HG03469 (cell line): ENCODE measurements around the gene NALF2.
A peak's percentile ranks its signal among the peaks of the same experiment; 100 is the strongest.

Experiments
- ATAC-seq: cut with Tn5 transposase; IDR thresholded peaks from one replicate; pipeline ENCODE4 v1.9.1; 2021; ENCODE audit warnings: mild to moderate bottlenecking, moderate library complexity, moderate number of reproducible peaks; ENCODE audit not compliant: unreplicated experiment

Gene NALF2

DNA sequence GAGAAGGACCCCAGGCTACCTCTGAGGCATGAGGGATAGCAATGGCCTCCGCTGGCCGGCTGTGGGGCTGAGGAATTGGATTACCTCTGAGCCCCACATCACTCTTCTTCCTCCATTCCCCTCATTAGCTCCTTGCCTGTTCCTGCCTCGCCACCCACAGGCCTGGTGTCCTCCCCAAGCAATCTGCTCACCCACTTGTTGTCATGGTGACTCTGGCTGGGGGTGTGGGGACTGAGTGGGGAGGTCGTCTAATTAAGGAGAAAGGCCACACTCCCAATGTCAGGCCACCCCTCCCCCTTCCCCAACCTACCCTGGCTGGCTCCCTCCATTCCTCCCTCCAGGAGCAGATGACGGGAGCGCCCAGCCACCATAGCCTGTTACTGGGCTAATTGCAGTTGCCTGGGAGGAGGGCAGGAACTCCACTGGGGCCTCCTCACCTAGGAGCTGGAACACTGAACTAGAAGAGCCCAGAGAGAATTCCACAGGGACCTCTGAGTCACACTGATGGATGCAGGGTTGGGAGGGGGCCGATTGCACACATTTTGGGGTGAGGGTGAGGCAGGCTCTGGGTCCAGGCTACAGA, 20.7 kb downstream of the NALF2 start:
- no peak for ATAC-seq

DNA sequence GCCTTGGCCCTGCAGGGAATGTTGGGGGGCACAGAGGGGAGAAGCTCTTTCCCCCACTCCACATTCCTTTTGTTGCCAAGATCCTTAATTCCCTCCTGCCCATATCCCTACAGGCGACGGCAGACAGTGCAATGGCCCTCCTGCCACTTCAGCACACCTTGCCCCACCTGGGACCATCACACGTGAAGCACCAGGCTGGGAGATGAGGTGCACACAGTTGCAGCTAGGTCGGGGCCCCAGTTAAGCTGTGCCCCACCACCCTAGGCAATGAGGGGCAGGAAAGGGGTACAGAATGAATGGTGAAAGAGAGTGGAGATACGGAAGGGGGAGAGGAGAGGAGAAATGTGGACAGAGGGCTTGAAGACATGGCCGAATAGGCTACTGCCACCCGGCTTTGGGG, 26.2 kb downstream of the NALF2 start:
- ATAC-seq, result no peak

DNA sequence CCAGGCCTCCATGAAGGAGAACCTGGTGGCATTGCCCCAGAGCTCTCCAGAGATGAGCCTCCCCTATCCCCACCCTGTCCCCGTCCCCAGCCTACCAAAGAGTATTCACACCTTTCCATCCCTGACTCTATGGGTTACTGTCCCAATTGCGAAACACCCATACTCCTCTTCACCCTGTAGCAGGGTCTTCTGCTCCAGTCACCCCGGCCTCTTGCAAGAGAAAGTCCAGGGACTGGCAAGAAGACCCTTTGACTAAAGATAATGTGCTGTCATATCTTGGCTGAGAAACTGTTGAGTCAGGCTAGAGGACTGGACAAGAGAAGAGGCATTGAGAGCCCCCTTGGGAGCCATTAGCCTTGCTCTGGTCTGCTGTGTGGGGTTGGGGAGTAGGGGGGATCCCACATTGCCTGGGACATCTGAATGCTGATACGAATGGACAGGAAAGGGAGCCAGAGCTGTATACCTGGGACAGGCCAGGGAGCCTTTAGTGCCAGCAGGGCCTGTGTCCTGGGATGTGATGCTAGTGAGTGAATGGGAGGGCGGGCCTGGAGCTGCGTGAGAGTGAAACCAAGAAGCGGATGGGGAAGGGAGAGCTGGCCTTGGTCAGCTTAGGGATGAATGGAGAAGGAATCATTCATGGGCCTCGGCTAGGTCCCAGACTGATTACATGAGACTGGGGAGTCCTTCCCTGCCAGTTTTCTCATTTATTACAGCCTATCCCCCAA, 27.1 kb downstream of the NALF2 start:
- no peak for ATAC-seq

DNA sequence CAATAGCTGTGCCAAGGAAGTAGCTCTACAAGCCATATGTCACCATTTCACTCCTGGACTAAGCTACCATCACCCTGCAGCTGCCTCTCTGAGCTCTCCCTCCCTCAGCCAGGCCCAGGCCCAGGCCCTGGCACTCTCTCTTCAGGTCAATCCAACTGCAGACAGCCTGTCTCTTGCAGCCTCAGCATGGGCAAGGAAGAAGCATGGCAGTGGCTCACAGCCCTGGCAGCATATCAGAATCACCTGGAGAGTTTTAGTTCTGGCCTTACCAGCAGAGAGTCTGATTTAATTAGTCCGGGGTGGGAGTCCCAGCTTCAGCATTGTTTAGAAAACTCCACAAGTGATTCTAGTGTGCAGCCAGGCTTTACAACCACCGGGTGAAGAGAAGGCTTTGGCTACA, 31.5 kb downstream of the NALF2 start:
- ATAC-seq, result no peak

DNA sequence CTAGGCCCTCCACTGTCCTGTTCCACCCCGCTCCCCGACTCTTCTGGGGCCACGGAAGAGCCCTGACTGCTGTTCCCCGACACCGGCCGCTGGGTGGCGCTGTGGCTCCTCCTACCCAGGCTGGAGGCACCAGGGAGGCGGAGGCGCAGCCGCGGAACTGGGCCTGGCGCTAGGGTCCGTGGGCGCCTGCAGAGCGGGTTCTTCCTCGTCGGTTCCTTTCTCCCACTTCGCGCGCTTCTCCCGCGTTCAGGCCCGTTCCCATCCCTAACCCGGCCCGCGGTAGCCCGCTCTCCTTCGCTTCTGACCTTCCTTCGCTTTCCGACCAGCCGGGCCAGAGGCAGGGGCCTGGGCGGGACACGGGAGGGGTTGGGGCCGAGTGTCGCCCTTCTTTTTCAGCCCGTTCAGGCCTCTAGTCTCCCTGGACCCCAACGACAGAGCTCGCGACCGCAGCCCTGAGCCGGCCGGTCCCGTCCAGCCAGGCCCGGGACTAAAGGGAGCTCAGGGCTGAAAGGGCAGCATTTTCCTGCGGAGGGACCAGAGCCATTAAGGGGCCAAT, 34.3 kb downstream of the NALF2 start:
- ATAC-seq, result peak; percentile 67

DNA sequence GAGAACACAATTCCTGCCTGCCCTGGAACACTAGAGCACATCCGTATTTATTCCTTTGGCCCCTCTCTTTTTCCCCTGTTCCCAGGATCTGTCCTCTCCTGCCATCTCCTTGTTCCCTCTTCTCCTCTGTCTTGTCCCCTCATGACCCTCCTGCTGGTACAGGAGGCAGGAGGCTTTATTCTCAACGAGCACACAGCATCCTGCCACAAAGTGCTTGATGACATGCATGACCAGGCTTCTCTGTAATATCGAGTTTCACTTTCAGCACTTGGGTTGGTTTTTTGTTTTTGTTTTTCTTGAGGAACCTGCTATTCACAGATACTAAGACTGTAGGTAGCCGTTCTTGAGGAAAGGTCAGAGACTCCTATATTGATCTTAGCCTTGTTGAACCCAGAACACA, 35.3 kb downstream of the NALF2 start:
- ATAC-seq, result peak; percentile 80

DNA sequence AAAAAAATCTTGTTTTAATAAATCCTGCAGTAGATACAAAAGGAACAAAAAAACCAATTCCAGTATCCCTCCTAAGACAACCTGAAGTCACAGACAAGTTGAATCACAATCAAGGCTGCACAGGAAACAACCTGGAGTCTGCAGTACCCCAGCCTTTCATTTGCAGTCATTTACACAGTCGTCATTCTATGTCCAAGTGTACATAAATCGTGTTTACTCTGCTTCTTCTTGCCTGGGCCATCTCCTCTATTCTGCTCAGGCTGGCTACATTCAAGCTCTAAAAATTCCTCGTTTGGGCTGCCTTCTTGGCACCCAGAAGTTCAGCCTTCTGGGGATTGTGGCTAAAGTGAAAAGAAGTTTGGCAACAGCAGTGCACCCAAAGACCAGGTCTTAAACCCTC, 37.8 kb downstream of the NALF2 start:
- no peak for ATAC-seq

DNA sequence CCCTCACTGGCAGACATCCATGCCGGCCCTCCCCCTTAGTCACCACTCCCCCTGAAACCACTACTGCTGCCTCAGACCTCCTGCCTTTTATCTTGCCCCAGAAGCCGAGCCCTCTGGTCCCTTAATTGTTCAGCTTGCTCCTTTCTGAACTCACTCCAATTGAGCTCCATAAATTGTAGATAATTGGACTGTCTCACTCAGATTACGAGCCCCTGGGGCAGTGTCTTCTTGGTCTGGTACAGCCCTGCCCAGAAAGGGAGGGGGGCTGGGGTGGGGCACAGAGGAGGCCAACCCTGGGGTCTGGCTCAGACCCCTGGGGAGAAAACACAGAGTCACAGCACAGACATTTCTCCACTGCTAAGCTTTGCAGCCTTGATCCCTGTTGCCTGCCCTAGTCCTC, 39.4 kb downstream of the NALF2 start:
- no peak for ATAC-seq

DNA sequence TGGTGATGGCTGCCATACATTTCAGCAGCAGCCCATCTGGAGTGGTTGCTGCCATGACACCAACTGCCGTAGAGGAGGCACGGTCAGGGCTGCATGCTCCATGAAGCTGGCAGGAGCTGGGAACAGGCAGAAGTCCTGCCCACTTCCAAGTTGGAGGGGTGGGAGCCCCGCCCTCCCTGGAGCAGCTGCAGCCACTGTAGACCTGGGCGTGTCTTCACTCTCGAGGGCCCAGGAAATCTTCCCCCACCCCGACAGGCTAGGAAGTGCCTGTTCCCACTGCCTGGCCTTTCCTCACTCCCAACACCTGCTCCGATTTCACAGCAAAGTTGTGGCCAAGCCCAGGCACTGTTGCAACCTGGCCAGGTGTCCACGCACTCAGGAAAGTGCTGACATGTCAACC, 42.3 kb downstream of the NALF2 start:
- ATAC-seq, result no peak

DNA sequence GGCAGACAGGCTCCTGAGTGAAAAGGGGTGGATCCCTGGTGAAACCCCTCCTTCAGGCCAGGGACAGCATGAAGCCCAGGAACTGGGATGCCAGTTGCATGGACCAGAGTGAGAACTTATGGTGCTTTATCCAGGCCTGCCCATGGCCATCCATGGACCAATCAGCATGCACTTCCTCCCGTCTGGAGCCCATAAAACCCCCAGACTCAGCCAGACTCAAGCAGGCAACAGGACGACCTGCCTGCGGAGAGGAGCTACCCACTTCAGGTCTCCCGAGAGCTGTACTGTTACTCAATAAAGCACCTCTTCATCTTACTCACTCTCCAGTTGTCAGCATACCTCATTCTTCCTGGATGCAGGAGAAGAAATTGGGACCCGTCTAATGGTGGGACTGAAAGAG, 42.9 kb downstream of the NALF2 start:
- no peak for ATAC-seq

DNA sequence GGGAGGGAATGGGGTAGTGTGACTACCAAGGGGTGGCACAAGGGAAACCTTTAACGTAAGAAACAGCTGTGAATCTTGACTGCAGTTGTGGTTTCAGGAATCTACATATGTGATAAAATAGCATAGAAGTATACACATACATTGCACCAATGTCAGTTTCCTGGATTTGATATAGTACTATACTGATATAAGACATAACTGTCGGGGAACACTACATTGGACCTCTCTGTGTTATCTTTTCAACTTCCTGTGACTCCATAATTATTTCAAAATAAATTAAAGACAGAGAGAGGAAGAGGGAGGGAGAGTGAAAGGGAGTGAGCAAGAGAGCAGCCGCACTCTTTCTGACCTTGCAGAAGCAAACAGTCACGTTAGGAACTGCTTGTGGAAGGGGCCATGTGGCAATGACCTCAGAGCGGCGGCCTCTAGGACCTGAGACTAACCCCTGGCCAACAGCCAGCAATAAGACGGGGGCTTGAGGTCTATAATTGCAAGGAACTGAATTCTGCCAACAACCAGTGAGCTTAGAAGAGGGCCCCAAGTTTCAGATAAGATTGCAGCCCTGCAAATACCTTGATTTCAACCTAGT, 47.4 kb downstream of the NALF2 start:
- no peak for ATAC-seq

DNA sequence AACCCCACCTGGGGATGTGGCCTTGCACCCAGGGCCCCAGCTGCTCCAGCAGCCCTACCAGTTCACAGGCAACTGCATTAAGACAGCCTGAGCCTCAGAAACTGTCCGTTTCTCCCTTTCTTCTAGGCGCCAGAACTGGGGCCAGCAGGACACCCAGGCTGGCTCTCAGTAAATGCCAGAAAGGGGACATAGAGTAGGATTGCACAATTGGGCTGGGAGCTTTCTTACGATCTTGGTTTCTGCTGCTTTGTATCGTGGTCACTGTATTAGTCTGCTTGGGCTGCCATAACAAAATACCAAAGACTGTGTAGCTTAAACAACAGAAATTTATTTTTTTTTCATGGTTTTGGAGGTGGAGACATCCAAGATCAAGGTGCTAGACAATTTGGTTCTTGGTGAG, 48.4 kb downstream of the NALF2 start:
- no peak for ATAC-seq
